Epidermal melanocyte (primary cell): ENCODE results near the gene LRRC26.

Source experiments
- DNase-seq: peaks from one replicate; pipeline ENCODE4 v3.0.0; 2011; ENCODE audit warnings: low spot score; ENCODE audit not compliant: insufficient read length

Gene LRRC26, protein sequence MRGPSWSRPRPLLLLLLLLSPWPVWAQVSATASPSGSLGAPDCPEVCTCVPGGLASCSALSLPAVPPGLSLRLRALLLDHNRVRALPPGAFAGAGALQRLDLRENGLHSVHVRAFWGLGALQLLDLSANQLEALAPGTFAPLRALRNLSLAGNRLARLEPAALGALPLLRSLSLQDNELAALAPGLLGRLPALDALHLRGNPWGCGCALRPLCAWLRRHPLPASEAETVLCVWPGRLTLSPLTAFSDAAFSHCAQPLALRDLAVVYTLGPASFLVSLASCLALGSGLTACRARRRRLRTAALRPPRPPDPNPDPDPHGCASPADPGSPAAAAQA

GRCh38 chr9:137169896-137170358 lies at the start of gene LRRC26:
Gene LRRC26 (minus strand): TSS chr9:137170051. CDS start chr9:137169943, 108 bp downstream.
- DNase-seq: peak; percentile 12

DNA sequence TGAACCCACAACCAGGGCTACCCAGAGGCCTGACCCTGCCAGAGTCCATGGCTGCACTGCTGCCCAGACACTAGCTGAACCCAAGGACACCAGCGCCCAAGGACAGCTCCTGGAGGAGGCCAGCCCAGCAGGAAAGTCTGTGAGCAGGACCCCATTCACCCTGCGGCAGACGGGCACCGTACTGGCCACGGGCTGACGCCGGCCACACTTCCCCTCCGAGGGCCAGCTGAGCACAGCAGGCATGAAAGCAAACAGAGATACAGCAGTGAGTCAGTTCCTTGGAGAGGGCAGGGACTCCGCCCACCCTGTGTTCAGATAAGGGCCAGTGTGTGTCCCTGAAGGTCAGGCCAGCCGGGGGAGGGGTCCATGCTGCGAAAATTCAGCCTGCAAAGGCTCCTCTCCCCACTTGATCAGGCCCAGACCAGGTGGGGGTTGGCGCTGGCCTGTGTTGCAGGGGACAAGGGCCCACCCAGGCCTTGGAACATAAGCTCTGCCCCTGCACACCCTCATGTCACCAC lies 49.0 kb upstream of the LRRC26 start:
- no peak for DNase-seq

DNA sequence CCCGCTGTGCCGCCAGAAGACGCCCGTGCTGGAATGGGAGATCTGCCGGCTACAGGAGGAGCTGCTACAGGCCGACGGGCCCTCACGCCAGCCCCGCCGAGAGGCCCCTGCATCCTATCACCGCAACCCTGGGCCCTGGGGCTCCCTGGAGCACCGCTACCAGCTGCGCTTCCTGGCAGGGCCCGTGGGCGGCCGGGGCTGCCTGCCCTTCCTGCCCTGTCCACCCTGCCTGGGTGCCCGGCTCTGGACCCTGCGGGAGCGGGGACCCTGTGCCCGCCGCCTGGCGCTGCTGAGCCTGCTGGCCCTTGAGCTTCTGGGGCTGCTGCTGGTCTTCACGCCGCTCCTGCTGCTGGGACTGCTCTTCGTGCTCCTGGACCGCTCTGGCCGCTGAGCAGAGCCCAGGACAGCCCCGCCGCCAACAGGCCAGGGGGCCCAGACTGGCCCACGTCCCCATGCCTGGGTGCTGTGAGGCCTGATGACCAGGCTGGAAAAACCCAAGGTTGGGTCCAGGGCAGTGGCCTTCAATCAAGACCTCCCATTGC lies 48.4 kb upstream of the LRRC26 start:
- DNase-seq: no peak

GRCh38 chr9:137217276-137218211 lies 47.7 kb upstream of the LRRC26 start:
- peak; percentile 61 for DNase-seq

DNA sequence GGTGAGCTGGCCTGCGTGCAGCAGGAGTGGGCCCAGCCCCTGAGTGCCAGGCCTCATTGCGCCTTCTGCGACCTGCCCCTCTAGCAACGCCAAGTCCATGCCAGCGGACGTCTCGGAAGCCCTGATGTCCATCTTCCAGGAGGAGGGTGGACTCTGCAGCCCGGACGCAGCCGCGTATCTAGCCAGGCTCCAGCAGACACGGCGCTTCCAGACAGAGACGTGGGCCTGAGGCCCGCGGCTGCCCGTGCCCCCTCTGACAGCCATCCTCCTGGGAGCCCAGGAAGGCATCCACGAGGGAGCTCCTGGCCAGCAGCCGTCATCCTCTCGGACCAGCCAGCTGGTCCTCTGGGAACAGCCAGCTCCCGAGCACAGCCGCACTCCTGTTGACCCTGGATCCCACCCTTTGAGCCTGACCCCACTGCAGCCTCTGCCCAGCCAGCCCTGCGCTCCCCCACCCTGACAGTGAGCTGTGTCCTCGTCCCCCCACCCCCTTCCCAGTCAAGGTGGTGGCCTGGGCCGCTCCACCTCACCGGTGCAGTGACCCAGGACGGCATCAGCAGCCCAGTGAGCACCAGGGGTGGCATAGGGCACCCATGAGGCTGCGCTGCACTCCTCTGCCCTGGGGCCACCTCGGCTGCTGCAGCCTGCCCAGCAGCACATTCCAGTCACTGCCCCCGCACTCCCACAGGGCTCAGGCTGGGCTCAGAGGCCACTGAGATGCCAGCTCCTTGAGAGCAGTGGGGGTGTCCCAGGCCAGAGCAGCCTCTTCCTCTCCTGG lies 46.5 kb upstream of the LRRC26 start:
- DNase-seq: no peak

DNA sequence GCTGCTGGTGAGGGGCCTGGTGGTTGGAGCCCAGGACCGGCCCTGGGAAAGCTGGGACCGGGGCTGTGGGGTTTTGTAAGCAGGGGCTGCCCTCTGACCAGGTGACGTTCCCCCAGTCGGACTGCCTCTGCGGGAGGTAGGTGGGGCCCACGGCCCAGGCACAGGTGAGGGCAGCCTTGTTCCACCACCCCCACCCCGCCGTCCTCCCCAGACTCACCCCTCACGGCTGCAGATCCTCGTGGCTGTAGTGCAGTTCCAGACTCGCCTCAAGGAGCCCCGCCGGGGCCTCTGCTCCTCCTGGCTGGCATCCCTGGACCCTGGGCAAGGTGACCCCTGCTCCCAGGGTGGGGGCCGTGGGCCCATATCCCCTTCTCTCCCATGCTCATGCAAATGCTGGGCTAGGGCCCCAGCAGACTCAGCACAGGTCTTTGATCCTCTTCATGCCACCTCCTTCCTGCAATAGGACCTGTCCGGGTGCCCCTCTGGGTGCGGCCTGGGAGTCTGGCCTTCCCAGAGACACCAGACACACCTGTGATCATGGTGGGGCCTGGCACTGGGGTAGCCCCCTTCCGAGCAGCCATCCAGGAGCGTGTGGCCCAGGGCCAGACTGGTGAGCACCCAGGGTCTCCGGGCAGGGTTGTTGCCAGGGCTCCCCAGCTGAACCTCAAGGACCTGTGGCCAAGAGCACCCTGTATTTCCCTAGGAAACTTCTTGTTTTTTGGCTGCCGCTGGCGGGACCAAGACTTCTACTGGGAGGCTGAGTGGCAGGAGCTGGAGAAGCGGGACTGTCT lies 45.5 kb upstream of the LRRC26 start:
- DNase-seq: no peak

GRCh38 chr9:137214620-137215019 lies 44.8 kb upstream of the LRRC26 start:
- no peak for DNase-seq

GRCh38 chr9:137213160-137214060 lies 43.6 kb upstream of the LRRC26 start:
- no peak for DNase-seq

GRCh38 chr9:137212520-137212919 lies 42.7 kb upstream of the LRRC26 start:
- DNase-seq: no peak

DNA sequence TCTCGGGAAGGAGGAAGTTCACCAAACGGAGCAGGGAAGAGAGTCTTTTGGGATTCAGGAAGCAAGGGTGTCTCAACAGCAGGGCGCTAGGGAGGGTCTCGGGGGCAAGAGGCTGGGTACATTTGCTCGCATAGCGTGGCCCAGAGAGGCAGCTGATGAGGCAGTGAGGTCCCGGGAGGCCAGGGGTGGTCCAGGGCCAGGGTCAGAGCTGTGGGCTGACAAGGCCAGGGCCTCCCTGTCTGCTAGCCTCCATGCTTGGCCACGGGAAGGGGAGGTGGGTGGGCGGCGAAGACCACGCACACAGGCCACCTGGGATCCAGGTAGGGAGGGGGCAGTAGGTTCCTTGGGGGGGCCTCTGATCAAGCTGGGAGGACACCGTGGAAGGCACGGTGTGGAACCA lies 41.7 kb upstream of the LRRC26 start:
- no peak for DNase-seq

DNA sequence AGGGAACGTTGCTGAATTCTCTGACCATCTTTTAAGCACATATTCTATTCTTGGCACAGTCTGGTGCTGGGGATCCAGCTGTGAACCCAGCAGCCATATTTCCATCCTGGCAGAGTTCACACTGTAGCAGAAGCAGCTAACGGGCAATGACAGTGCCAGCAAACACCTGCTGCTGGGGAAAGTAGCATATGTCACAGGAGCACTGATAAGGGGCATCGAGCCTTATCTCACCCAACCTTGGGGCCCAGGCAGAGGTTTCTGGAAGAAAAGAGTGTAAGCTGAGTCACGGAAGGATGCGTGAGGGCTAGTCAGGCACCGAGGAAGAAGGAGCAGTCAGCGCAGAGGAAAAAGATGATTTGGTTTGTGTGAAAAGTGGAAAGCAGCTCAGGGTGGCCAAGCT lies 36.8 kb upstream of the LRRC26 start:
- peak; percentile 13 for DNase-seq

GRCh38 chr9:137205126-137206069 lies 35.5 kb upstream of the LRRC26 start, which contains the start of the genes NDOR1 and TMEM203:
Gene NDOR1 (plus strand): TSS chr9:137205700. CDS start chr9:137205778, 78 bp downstream.
Gene TMEM203 (minus strand): TSS chr9:137205648. CDS start chr9:137205414, 234 bp downstream.
- peak; percentile 100 for DNase-seq

DNA sequence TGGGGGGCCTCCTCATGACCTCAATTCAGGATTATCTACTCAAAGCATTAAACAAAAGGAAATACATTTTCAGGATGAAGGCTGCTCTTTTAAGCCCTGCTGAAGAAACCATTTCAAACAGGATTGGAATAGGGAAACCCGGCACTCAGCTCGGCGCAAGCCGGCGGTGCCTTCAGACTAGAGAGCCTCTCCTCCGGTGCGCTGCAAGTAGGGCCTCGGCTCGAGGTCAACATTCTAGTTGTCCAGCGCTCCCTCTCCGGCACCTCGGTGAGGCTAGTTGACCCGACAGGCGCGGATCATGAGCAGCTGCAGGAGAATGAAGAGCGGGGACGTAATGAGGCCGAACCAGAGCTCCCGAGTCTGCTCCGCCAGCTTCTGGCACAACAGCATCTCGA lies 34.9 kb upstream of the LRRC26 start:
- no peak for DNase-seq

- DNase-seq: no peak
Observed at GRCh38 chr9:137202966-137203365, 33.1 kb upstream of the LRRC26 start.

GRCh38 chr9:137201205-137201868 lies 31.5 kb upstream of the LRRC26 start:
- no peak for DNase-seq

DNA sequence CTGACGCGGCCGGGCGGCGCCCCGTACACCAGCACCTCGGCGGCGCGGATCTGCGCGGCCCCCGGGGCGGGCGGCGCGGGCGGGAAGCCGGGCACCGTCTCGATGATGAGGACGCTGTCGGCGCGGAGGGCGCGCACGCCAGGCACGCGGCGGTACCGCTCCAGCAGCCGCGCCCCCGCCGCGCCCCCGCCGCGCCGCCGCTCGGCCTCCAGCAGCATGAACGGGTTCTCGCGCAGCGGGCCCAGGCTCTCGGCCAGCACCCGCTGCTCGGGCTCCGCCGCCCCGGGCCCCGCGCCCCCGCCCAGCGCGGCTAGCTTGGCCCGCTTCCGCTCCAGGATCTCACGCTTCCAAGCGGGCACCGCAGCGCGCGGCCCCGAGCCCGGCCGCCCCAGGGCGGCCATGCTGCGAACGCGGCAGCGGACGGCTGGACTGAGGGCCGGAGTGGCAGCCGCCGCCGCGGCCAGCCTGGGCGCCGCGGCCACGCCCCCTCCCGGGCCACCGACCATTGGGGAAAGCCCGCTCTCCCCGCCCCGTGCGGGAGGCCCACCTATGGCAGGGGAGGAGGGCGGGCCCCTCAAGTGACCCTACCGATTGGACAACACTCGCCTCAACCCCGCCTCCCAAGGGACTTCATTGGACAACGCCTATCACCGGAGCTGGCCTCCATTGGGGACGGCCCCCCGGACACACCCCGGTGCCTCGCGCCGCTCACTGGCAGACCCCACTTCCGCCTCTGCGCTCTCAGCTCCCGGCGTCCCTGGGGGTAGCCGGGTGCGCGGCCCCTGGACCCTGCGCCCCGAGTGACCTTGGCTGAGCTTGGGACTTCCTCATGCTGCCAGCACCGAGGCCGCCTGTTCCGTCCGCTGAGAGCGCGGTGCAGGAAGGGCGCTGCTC lies 30.7 kb upstream of the LRRC26 start, which contains the start of gene TPRN:
Gene TPRN (minus strand): TSS at position 431 of the 894 bp plus-strand sequence. CDS start 30 bp downstream, at position 401.
- peak; percentile 100 for DNase-seq
